HL-60 (cell line): Measurements from ENCODE around the gene DUS1L.

Experiments used
- GABPA ChIP-seq: IDR thresholded peaks from 2 replicates; pipeline ENCODE4 v1.6.1; 2012; ENCODE audit warnings: low read depth
- POLR2AphosphoS5 ChIP-seq: IDR thresholded peaks from 2 replicates; pipeline ENCODE4 v1.6.1; 2012; ENCODE audit warnings: low read depth
- TF ChIP-seq, protein P1 (sequence below): IDR thresholded peaks from one replicate; pipeline ENCODE4 v1.5.1; 2011; ENCODE audit warnings: low read length, control low read depth, inconsistent platforms; ENCODE audit not compliant: insufficient read depth

DNA sequence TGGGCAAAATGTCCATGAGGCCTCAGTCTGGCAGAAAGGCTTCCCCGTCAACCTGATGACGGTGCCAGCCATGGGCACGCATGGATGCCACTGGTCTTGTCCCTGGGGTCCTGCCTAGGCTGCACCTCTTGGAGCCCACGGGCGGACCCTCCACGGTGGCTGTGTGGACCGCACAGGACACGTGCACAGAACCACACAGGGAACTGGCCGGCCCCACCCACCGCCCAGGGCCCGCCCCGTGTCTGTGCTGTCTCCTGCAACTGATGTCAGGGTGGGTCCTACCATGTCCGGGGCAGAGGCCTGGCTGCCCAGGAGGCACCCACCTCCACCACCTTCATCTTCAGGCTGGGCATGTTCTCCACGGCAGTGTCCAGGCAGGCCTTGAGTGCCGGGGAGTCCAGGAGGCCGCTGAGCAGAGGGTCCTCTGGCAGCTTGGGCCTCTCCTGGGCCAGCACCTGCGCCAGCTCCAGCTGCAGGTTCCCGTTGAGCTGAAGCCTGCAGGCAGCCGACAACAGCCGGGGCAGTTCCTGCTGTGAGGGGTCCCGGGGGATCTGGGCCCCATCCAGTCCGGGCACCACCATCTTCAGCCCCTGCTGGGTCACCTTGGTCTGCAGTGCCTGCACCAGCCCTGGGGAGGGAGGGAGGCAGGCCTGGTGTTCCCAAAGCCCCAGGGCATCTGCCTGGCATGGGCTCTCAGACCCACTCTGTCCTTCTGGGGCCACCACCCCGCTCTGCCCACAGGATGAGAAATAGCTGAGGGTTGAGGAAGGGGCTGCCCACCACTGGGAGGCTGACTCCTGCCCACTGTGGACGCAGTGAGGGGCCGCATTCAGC is 20.5 kb upstream of the DUS1L start:
- TF ChIP-seq, protein P1, sequence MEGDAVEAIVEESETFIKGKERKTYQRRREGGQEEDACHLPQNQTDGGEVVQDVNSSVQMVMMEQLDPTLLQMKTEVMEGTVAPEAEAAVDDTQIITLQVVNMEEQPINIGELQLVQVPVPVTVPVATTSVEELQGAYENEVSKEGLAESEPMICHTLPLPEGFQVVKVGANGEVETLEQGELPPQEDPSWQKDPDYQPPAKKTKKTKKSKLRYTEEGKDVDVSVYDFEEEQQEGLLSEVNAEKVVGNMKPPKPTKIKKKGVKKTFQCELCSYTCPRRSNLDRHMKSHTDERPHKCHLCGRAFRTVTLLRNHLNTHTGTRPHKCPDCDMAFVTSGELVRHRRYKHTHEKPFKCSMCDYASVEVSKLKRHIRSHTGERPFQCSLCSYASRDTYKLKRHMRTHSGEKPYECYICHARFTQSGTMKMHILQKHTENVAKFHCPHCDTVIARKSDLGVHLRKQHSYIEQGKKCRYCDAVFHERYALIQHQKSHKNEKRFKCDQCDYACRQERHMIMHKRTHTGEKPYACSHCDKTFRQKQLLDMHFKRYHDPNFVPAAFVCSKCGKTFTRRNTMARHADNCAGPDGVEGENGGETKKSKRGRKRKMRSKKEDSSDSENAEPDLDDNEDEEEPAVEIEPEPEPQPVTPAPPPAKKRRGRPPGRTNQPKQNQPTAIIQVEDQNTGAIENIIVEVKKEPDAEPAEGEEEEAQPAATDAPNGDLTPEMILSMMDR: no peak
- TF ChIP-seq GABPA (no peak), POLR2AphosphoS5 (peak; percentile 40; the same call in 1 of the 2 replicates)
